Naive thymus-derived CD4-positive, alpha-beta T cell (primary cell): ENCODE data around the gene MEX3D. TPM values are rescaled to one million over a fixed set of nuclear protein-coding genes. Genes with fewer than 3 reads are reported as not detected.

Experiments used
- ATAC-seq: fragments of 150-1000 bp; cut with Tn5 transposase; 2 replicates; pipeline ENCODE4 v1.10.0; 2021; ENCODE audit warnings: mild to moderate bottlenecking, moderate library complexity
- CTCF ChIA-PET: fragments of 350-600 bp; sonication (Branson Sonifier 250); formaldehyde crosslinking; loops from one replicate; lab custom pipeline; 2021; ENCODE audit warnings: antibody characterized with exemption; lab: Charles Lee
- POLR2A ChIA-PET: fragments of 350-600 bp; sonication (Branson Sonifier 250); formaldehyde crosslinking; loops from one replicate; lab custom pipeline; 2021; ENCODE audit warnings: antibody characterized with exemption, inconsistent platforms; lab: Charles Lee
- DNase-seq, 9 donors: peaks; one replicate each; pipeline versions ENCODE4 v3.0.0 to v3.0.0-alpha.2; 2020 to 2022; ENCODE audit warnings: mixed read lengths in 1 of 9
- H3K27ac ChIP-seq: one replicate; pipeline ENCODE4 v1.7.0; 2013; ENCODE audit warnings: mild to moderate bottlenecking, low read depth, low read length, moderate library complexity
- H3K27me3 ChIP-seq, 2 donors: one replicate each; pipeline ENCODE4 v1.7.0; 2013; ENCODE audit warnings: low read length in 2 of 2, mild to moderate bottlenecking in 2 of 2, moderate library complexity in 2 of 2; ENCODE audit not compliant: control insufficient read depth in 2 of 2, insufficient read depth in 2 of 2
- H3K36me3 ChIP-seq, 3 experiments: 1 replicate in 2 of 3; 2 replicates in 1 of 3; pipeline ENCODE4 v1.7.0; 2013; ENCODE audit warnings: low read length in 3 of 3, mild to moderate bottlenecking in 3 of 3, moderate library complexity in 1 of 3; ENCODE audit not compliant: insufficient read depth in 3 of 3, control insufficient read depth in 2 of 3
- H3K4me1 ChIP-seq, 2 donors: one replicate each; pipeline ENCODE4 v1.7.0; 2013; ENCODE audit warnings: low read length in 2 of 2, mild to moderate bottlenecking in 2 of 2, moderate library complexity in 1 of 2; ENCODE audit not compliant: control insufficient read depth in 2 of 2, insufficient read depth in 2 of 2
- H3K4me3 ChIP-seq: 2 replicates; pipeline ENCODE4 v1.7.0; 2013; ENCODE audit warnings: mild to moderate bottlenecking, low read length
- H3K9me3 ChIP-seq, 3 experiments: 1 replicate in 2 of 3; 2 replicates in 1 of 3; pipeline ENCODE4 v1.7.0; 2013; ENCODE audit warnings: low read length in 3 of 3; ENCODE audit not compliant: control insufficient read depth in 2 of 3
- H3K27ac Mint-ChIP-seq, 9 donors: one replicate each; pipeline ENCODE4 v1.8.0; 2020 to 2022; ENCODE audit warnings: mixed read lengths in 9 of 9, mild to moderate bottlenecking in 8 of 9, moderate library complexity in 5 of 9, inconsistent platforms in 2 of 9
- H3K27me3 Mint-ChIP-seq, 5 donors: one replicate each; pipeline ENCODE4 v1.8.0; 2021 to 2022; ENCODE audit warnings: mixed read lengths in 5 of 5, mild to moderate bottlenecking in 1 of 5
- H3K36me3 Mint-ChIP-seq, 5 donors: one replicate each; pipeline ENCODE4 v1.8.0; 2020 to 2022; ENCODE audit warnings: mixed read lengths in 5 of 5, mild to moderate bottlenecking in 3 of 5, inconsistent platforms in 1 of 5
- H3K4me1 Mint-ChIP-seq, 7 donors: one replicate each; pipeline ENCODE4 v1.8.0; 2020 to 2022; ENCODE audit warnings: mixed read lengths in 7 of 7, mild to moderate bottlenecking in 3 of 7, inconsistent platforms in 1 of 7
- H3K4me3 Mint-ChIP-seq, 10 donors: one replicate each; pipeline ENCODE4 v1.8.0; 2020 to 2022; ENCODE audit warnings: mild to moderate bottlenecking in 10 of 10, mixed read lengths in 10 of 10, moderate library complexity in 6 of 10, inconsistent platforms in 2 of 10
- H3K9me3 Mint-ChIP-seq, 11 donors: one replicate each; pipeline ENCODE4 v1.8.0; 2020 to 2022; ENCODE audit warnings: mixed read lengths in 11 of 11, mild to moderate bottlenecking in 4 of 11, inconsistent platforms in 1 of 11, moderate library complexity in 1 of 11
- intact Hi-C, 2 donors: fragments of 100-400 bp; cut with micrococcal nuclease; formaldehyde crosslinking; loops; one replicate each; pipeline ENCODE4 v1.15.1; 2023
- polyA plus RNA-seq, 2 donors: library from polyadenylated mRNA; unstranded; fragments of 300-500 nt; fragmentation: Illumina TruSeq; gene quantifications; one replicate each; pipeline ENCODE4 v1.2.3, GENCODE V29; 2021
- total RNA-seq, 6 experiments: library from RNA in 5 of 6; stranded (reverse) in 5 of 6; gene quantifications; 1 replicate in 5 of 6; 2 replicates in 1 of 6; pipeline ENCODE4 v1.2.3 and lab custom pipeline; 2021 to 2026

Gene MEX3D
- total and polyA plus RNA-seq, 7 experiments from 2014 or later = 2.1 to 8.3 (median 2.3) TPM; not detected in 2

- Histone ChIP-seq H3K9me3 (no peaks in the 10 kb centered on the region), H3K4me1 (no peaks in the 10 kb centered on the region), H3K27ac (no peak overlapping the region), H3K27me3 (no peaks in the 10 kb centered on the region), H3K4me3 (no peak overlapping the region), H3K36me3 (no peaks in the 10 kb centered on the region)
- peaks cover 0 to 13% (median 0%) of the 10 kb centered on the region in 5 donors for H3K27me3 Mint-ChIP-seq
- ChIA-PET CTCF (no interaction called here), POLR2A (no interaction called here)
- H3K4me1 Mint-ChIP-seq = peaks cover 0 to 4% (median 0%) of the 10 kb centered on the region in 7 donors
- ATAC-seq (no peak), DNase-seq (no peak)
- no peaks in the 10 kb centered on the region for H3K36me3 Mint-ChIP-seq
- H3K9me3 Mint-ChIP-seq = peaks cover 0 to 2% (median 0%) of the 10 kb centered on the region in 11 donors
- intact Hi-C loops = no loop called here
- no peak overlapping the region for H3K27ac Mint-ChIP-seq
- H3K4me3 Mint-ChIP-seq = no peak overlapping the region
These were observed 4.9 kb downstream of the MEX3D start for GRCh38 chr19:1563251-1563650.

DNA sequence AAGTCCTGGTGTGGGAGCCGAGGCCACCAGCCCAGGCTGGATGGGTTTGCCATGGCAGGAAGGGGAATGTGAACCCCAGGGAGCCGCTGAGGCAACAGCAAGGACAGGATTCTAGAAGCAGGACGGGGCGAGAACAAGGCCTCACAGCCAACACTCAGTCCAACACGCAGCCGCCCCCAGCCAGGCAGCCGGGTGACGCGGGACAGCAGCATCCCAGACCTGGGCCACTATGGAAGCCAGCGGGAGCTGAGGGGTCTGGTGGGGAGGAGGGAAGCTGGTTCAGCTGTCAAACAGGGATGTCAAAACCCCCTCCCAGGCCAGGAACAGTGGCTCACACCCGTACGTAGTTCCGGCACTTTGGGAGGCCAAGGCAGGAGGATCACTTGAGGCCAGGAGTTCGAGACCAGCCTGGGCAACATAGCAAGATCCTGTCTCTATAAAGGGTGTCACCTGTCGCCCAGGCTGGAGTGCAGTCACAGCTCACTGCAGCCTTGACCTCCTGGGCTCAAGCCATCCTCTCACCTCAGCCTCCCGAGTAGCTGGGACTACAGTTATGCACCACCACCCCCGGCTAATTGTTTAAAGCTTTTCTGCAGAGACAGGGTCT is 6.8 kb downstream of the MEX3D start:
- Histone ChIP-seq H3K27me3 (no peaks in the 10 kb centered on the region), H3K4me3 (no peak overlapping the region), H3K4me1 (no peaks in the 10 kb centered on the region), H3K27ac (no peak overlapping the region), H3K9me3 (no peaks in the 10 kb centered on the region), H3K36me3 (no peaks in the 10 kb centered on the region)
- DNase-seq = no peak
- no peak overlapping the region for H3K4me3 Mint-ChIP-seq
- H3K9me3 Mint-ChIP-seq = peaks cover 0 to 2% (median 0%) of the 10 kb centered on the region in 11 donors
- peaks cover 0 to 4% (median 0%) of the 10 kb centered on the region in 7 donors for H3K4me1 Mint-ChIP-seq
- intact Hi-C loops = no loop called here
- H3K36me3 Mint-ChIP-seq = no peaks in the 10 kb centered on the region
- no peak for ATAC-seq
- ChIA-PET CTCF (no interaction called here), POLR2A (no interaction called here)
- H3K27me3 Mint-ChIP-seq = peaks cover 0 to 13% (median 0%) of the 10 kb centered on the region in 5 donors
- no peak overlapping the region for H3K27ac Mint-ChIP-seq

- no peak for ATAC-seq
- peaks cover 0 to 7% (median 0%) of the 10 kb centered on the region in 5 donors for H3K27me3 Mint-ChIP-seq
- peaks cover 0 to 2% (median 0%) of the 10 kb centered on the region in 11 donors for H3K9me3 Mint-ChIP-seq
These were observed 7.7 kb downstream of the MEX3D start for GRCh38 chr19:1560286-1560882.

DNA sequence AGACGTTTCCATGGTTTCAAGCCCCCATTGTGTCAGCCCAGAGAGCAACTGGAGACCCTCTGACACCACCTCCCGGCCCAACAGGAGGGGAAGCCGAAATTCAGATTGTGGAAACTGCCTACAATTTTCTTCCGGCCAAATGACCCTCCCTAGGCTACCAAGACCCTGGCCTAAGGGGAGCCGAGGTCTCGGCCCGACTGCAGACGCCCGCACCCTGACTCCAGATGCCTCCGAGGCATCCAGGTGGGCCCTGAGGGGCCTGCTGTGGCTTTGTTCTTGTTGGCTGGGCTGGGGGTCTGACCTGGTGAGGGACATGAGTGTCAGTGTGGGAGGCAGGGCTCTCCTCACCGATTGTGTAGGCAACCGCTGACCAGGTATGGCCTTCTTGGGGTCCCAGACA is 9.6 kb downstream of the MEX3D start:
- Mint-ChIP-seq H3K36me3 (no peaks in the 10 kb centered on the region), H3K27me3 (no peaks in the 10 kb centered on the region), H3K27ac (no peak overlapping the region), H3K4me1 (peaks cover 0 to 4% (median 0%) of the 10 kb centered on the region in 7 donors), H3K4me3 (no peak overlapping the region), H3K9me3 (no peaks in the 10 kb centered on the region)
- no peaks in the 10 kb centered on the region for H3K36me3 ChIP-seq
- no peak overlapping the region for H3K4me3 ChIP-seq
- CTCF ChIA-PET = no interaction called here
- DNase-seq (no peak), ATAC-seq (no peak)
- H3K27ac ChIP-seq = no peak overlapping the region
- POLR2A ChIA-PET = no interaction called here
- no peaks in the 10 kb centered on the region for H3K9me3 ChIP-seq
- no peaks in the 10 kb centered on the region for H3K27me3 ChIP-seq
- no peaks in the 10 kb centered on the region for H3K4me1 ChIP-seq
- intact Hi-C loops = no loop called here

More at GRCh38 chr19:1560286-1560882, 7.7 kb downstream of the MEX3D start:
- no peak overlapping the region for H3K27ac Mint-ChIP-seq
- ChIA-PET CTCF (no interaction called here), POLR2A (no interaction called here)
- no peak overlapping the region for H3K4me3 Mint-ChIP-seq
- no peaks in the 10 kb centered on the region for H3K9me3 ChIP-seq
- intact Hi-C loops = no loop called here
- H3K36me3 Mint-ChIP-seq = no peaks in the 10 kb centered on the region
- no peaks in the 10 kb centered on the region for H3K4me1 ChIP-seq
- peaks cover 0 to 4% (median 0%) of the 10 kb centered on the region in 7 donors for H3K4me1 Mint-ChIP-seq
- H3K27me3 ChIP-seq = no peaks in the 10 kb centered on the region
- H3K36me3 ChIP-seq = no peaks in the 10 kb centered on the region
- no peak overlapping the region for H3K27ac ChIP-seq
- no peak overlapping the region for H3K4me3 ChIP-seq
- no peak for DNase-seq

DNA sequence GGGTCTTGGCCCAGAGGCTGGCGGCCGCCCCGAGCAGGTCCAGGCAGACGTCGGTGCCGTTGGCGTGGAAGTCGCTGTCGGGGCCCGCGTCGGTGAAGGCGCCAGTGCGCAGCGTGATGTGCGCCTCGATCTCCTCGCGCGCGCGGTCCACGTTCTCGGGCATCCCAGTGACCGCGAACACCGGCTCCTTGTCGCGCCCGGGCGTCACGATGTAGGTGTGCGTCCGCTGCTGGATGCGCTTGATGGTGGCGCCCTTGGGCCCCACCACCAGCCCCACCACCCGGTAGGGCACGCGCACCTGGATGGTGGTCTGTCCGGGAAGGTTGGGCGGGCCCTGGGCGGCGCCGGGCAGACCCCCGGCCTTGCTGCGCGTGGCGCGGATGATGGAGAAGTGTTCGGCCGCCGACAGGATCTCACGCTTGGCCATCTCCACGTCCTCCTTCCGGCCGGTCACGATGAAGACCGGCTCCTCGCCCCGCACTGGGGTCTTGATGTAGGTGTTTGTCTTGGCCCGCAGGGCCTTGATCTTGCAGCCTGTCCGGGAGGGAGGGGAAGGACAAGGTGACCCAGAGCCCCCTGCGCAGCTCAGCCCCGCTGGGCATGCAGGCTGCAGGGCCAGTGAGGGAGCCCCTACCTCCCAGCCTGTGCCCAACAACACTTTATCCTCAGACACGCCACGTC is 11.6 kb downstream of the MEX3D start:
- ATAC-seq (no peak), DNase-seq (no peak)
- peaks cover 0 to 10% (median 5%) of the 10 kb centered on the region in 5 donors for H3K27me3 Mint-ChIP-seq
- Histone ChIP-seq H3K27me3 (no peaks in the 10 kb centered on the region), H3K27ac (no peak overlapping the region), H3K4me1 (no peaks in the 10 kb centered on the region), H3K4me3 (no peak overlapping the region), H3K36me3 (no peaks in the 10 kb centered on the region), H3K9me3 (no peaks in the 10 kb centered on the region)
- POLR2A ChIA-PET = no interaction called here
- H3K36me3 Mint-ChIP-seq = no peaks in the 10 kb centered on the region
- no peak overlapping the region for H3K4me3 Mint-ChIP-seq
- CTCF ChIA-PET = no interaction called here
- H3K4me1 Mint-ChIP-seq = peaks cover 0 to 4% (median 0%) of the 10 kb centered on the region in 7 donors
- H3K27ac Mint-ChIP-seq = no peak overlapping the region
- H3K9me3 Mint-ChIP-seq = no peaks in the 10 kb centered on the region
- intact Hi-C loops = no loop called here

DNA sequence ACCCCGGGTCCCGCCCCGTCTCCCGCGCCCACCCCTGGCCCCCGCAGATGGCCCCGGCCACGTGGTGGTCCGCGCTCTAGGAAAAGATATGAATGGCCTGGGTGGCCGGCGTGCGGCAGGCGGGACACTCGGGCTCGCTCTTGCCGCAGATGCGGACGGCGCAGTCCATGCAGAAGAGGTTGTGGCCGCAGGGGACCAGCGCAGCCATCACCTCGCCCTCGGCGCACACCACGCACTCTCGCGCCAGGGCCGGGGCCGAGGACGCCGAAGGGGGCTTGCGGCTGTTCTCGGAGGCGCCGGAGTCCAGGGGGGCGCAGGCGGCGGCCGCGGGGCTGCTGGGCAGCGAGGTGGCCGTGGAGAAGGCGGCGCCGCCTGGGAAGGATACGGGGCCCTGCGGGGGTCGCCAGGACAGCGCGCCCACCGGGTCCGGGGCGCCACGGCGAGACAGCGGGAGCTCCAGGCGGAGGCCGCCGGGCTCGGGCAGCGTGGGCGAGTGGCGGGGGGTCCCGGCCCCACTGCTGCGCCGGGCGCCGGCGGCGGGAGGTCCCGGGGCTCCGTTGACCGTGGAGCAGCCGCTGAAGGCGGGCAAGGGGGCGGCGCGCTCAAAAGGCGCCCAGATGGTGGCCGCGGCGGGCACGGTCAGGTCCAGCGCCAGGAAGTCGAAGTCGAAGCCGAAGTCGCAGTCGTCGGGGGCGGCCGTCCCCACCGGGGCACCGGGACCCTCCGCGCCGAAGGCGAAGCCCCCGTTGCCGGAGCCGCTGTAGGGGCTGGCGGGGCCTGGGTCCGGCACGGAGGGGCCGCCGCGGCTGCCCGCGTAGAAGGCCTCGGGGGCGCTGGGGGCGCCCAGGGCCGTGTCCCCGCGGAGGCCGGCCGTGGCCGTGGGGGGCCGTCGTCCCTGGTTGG is 12.4 kb downstream of the MEX3D start:
- intact Hi-C loops = no loop called here
- H3K4me1 Mint-ChIP-seq = peaks cover 0 to 4% (median 0%) of the 10 kb centered on the region in 7 donors
- H3K27ac Mint-ChIP-seq = no peak overlapping the region
- Histone ChIP-seq H3K4me1 (no peaks in the 10 kb centered on the region), H3K27me3 (no peaks in the 10 kb centered on the region), H3K4me3 (no peak overlapping the region), H3K27ac (no peak overlapping the region), H3K9me3 (no peaks in the 10 kb centered on the region), H3K36me3 (no peaks in the 10 kb centered on the region)
- CTCF ChIA-PET = no interaction called here
- no peaks in the 10 kb centered on the region for H3K9me3 Mint-ChIP-seq
- DNase-seq (no peak), ATAC-seq (no peak)
- peaks cover 0 to 11% (median 5%) of the 10 kb centered on the region in 5 donors for H3K27me3 Mint-ChIP-seq
- H3K36me3 Mint-ChIP-seq = no peaks in the 10 kb centered on the region
- H3K4me3 Mint-ChIP-seq = no peak overlapping the region
- POLR2A ChIA-PET = no interaction called here
